Measurements from ENCODE around the gene PRSS21. TPM values are rescaled to one million over a fixed set of nuclear protein-coding genes. Genes with fewer than 3 reads are reported as not detected.

PRSS21 gene
- total RNA-seq, 2 experiments from 2014 or later, result 68.7 to 69.6 TPM

- BruUV-seq (replicated peaks), result no TSS peak
- Histone ChIP-seq H3K9me2 (ENCODE audit: insufficient read depth, low read length) (no peaks in the 10 kb centered on the region), H4K20me1 (ENCODE audit: insufficient read depth, low read length) (no peaks in the 10 kb centered on the region), H3K4me1 (ENCODE audit: insufficient read depth, low read length, poor library complexity, severe bottlenecking) (peaks cover 2% of the 10 kb centered on the region), H3K79me2 (ENCODE audit: insufficient read depth, low read depth, low read length) (peaks cover 6% of the 10 kb centered on the region; the same call in 1 of the 2 replicates), H3K4me2 (ENCODE audit: low read length) (no peak overlapping the region), H3K27ac (ENCODE audit: low read depth, low read length, poor library complexity, severe bottlenecking) (no peak overlapping the region), H3K9me3 (ENCODE audit: low read length) (no peaks in the 10 kb centered on the region), H3K36me3 (ENCODE audit: insufficient read depth, low read length) (peaks cover 98% of the 10 kb centered on the region), H2AFZ (ENCODE audit: low read length) (no peak overlapping the region), H3K4me3 (ENCODE audit: low read depth, low read length, poor library complexity, severe bottlenecking) (no peak overlapping the region)
- intact Hi-C loops (cut with micrococcal nuclease; ENCODE audit: unreplicated experiment), result no loop called here
- no peak for DNase-seq (ENCODE audit: low spot score)
- POLR2A ChIA-PET, result no interaction called here
- no peak for TF ChIP-seq EZH2phosphoT487 (IDR thresholded peaks at IDR 0.05; ENCODE audit: borderline replicate concordance, low read depth, low read length)
- TF ChIP-seq, protein P1, sequence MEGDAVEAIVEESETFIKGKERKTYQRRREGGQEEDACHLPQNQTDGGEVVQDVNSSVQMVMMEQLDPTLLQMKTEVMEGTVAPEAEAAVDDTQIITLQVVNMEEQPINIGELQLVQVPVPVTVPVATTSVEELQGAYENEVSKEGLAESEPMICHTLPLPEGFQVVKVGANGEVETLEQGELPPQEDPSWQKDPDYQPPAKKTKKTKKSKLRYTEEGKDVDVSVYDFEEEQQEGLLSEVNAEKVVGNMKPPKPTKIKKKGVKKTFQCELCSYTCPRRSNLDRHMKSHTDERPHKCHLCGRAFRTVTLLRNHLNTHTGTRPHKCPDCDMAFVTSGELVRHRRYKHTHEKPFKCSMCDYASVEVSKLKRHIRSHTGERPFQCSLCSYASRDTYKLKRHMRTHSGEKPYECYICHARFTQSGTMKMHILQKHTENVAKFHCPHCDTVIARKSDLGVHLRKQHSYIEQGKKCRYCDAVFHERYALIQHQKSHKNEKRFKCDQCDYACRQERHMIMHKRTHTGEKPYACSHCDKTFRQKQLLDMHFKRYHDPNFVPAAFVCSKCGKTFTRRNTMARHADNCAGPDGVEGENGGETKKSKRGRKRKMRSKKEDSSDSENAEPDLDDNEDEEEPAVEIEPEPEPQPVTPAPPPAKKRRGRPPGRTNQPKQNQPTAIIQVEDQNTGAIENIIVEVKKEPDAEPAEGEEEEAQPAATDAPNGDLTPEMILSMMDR (conservative IDR thresholded peaks at IDR 0.05; ENCODE audit: low read length), result peak; percentile 54
- CTCF ChIA-PET (ENCODE audit: unreplicated experiment), result no interaction called here
Observed at GRCh38 chr16:2770057-2770951, 46.7 kb upstream of the PRSS21 start.

DNA sequence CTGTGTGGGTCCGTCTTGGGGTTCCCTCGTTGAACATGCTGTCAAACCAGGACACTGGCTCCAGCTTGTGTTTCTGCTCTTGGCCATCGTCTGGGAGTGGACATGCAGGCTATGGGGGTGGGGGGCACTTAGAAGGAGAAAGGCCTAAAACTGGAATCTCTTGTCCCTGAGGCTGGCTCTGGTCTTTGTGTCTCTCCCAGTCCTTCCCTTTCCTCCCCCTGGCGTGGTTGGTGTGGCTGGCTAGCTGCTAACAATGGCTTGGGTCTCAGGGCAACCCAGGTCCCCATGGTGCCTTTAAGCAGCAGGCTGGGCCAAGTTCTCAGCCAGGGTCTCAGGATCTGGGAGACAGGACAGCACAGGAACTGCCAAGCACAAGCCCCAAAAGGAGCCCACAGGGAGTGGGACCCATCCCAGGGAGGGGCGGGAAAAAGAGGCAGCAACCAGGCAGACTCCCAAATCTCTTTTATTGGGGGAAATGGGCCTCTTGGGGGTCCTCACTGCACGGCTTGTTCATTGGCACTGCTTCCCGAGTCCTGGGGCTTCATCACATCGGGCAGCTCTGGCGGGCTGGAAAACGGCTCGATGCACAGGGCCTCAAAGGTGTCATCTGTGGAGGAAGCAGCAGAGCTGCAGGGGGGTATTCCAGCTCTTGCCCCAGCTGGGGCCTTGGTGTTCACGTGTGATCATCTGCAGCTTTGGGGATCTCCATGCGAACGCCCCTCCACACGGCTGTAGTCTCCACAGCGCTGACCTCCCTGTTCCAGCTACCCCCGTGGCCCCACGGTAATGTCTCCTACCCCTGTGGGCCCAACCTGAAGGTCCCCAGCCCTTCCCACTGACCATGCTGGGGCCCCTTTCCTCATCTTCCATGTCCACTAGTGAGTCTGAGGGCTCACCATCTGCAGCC is 45.3 kb upstream of the PRSS21 start:
- peaks cover 10% of the 10 kb centered on the region; the same call in 1 of the 2 replicates for H4K20me1 ChIP-seq (ENCODE audit: insufficient read depth, low read length)
- no peak overlapping the region for H3K4me3 ChIP-seq (ENCODE audit: low read depth, low read length, poor library complexity, severe bottlenecking)
- no peaks in the 10 kb centered on the region for H3K9me3 ChIP-seq (ENCODE audit: low read length)
- ChIA-PET POLR2A (no interaction called here), CTCF (ENCODE audit: unreplicated experiment) (no interaction called here)
- H3K4me2 ChIP-seq (ENCODE audit: low read length), result no peak overlapping the region
- peaks cover 11% of the 10 kb centered on the region for H3K4me1 ChIP-seq (ENCODE audit: insufficient read depth, low read length, poor library complexity, severe bottlenecking)
- intact Hi-C loops (cut with micrococcal nuclease; ENCODE audit: unreplicated experiment), result no loop called here
- no peak overlapping the region for H3K27ac ChIP-seq (ENCODE audit: low read depth, low read length, poor library complexity, severe bottlenecking)
- DNase-seq (ENCODE audit: low spot score), result no peak
- H3K9me2 ChIP-seq (ENCODE audit: insufficient read depth, low read length), result no peaks in the 10 kb centered on the region
- peaks cover 89% of the 10 kb centered on the region for H3K36me3 ChIP-seq (ENCODE audit: insufficient read depth, low read length)
- TF ChIP-seq EZH2phosphoT487 (IDR thresholded peaks at IDR 0.05; ENCODE audit: borderline replicate concordance, low read depth, low read length), result no peak
- TF ChIP-seq, protein P1 (conservative IDR thresholded peaks at IDR 0.05; ENCODE audit: low read length), result no peak
- H2AFZ ChIP-seq (ENCODE audit: low read length), result no peak overlapping the region
- peaks cover 19% of the 10 kb centered on the region for H3K79me2 ChIP-seq (ENCODE audit: insufficient read depth, low read depth, low read length)
- BruUV-seq (replicated peaks), result no TSS peak
